HG03064 (cell line): ENCODE results near the gene SUSD4.
"Not testable (repeated sequence)": the region's sequence is repeated elsewhere in the genome, so short reads cannot be mapped to it uniquely, and the experiment has no call there.

ENCODE experiments used
- ATAC-seq: cut with Tn5 transposase; IDR thresholded peaks from one replicate; pipeline ENCODE4 v1.9.1; 2021; ENCODE audit warnings: low read depth; ENCODE audit not compliant: unreplicated experiment

The SUSD4 gene

GRCh38 chr1:223301371-223301770 is 62.6 kb downstream of the SUSD4 start:
- ATAC-seq, result no peak

- ATAC-seq, result no peak
Observed at GRCh38 chr1:223299553-223299952, 64.4 kb downstream of the SUSD4 start.

GRCh38 chr1:223298701-223299100 is 65.3 kb downstream of the SUSD4 start:
- ATAC-seq, result no peak

DNA sequence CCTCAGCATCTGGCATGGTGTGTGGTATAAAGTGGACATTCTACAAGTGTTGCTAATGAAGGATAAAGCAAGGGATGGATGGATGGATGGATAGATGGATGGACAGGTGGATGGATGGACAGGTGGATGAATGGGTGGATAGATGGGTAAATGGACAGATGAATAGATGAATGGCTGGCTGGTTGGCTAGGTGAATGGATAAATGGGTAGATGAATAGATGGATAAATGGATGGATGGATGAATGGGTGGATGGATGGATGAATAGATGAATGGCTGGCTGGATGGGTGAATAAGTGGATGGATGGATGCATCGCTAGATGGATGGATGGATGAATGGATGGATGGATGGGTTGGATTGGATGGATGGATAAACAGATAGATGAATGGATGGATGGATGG is 66.2 kb downstream of the SUSD4 start:
- ATAC-seq, result no peak

GRCh38 chr1:223291796-223292195 is 72.2 kb downstream of the SUSD4 start:
- ATAC-seq, result no peak

DNA sequence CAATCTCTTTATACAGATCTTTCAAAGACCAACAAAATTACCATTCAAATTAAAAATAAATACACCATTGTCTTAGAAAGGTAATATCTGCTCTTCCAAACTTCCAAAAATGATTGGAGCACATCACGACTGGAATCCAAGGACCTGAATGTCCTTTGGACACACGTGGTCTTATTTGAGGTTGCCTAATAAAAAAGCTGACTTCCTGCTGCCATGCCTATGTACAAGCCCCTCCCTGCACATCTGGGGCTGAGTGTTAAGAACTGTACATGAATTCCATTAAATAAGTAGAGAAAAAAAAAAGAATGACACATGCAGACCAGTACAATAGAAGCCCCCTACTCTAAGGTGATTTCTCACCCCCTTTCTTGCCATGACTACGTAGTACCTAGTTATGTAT is 73.6 kb downstream of the SUSD4 start:
- ATAC-seq, result no peak

DNA sequence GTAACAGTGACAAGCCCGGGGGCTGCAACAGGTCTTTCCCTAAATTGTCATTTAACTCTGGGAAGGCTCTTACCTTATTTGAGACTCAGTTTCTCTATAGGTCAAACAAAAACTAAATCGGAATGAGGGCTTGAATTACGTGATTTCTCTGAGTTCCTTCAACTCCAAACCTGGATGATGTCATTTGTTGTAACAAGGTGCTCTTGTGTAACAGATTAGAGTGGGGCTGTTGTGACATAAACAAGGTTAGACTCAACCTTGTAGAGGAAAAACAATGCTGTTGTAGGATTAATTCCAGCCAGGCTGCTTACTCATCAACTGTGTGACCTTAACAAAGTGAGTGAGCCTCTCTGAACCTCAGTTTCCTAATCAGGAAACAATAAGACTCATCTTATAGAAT is 74.4 kb downstream of the SUSD4 start:
- ATAC-seq, result no peak

GRCh38 chr1:223288826-223289225 is 75.2 kb downstream of the SUSD4 start:
- ATAC-seq, result no peak

DNA sequence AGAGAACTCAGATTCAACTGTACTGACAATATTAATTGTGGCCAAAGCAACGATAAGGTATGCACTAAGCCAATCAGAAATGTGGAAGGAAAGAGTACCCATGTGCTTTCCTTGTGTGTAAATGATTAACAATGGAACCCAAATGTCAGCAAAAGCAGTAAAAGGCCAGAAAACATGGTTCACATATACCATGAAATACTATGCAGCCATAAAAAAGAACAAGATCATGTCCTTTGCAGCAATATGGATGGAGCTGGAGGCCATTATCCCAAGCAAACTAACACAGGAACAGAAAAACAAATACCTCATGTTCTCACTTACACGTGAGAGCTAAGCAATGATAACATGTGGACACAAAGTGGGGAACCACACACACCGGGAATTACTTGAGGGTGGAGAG is 78.5 kb downstream of the SUSD4 start:
- no peak for ATAC-seq

GRCh38 chr1:223283697-223284096 is 80.3 kb downstream of the SUSD4 start:
- not testable (repeated sequence) for ATAC-seq

GRCh38 chr1:223278311-223278710 is 85.7 kb downstream of the SUSD4 start:
- ATAC-seq, result not testable (repeated sequence)

GRCh38 chr1:223276029-223276428 is 87.9 kb downstream of the SUSD4 start:
- ATAC-seq, result no peak

DNA sequence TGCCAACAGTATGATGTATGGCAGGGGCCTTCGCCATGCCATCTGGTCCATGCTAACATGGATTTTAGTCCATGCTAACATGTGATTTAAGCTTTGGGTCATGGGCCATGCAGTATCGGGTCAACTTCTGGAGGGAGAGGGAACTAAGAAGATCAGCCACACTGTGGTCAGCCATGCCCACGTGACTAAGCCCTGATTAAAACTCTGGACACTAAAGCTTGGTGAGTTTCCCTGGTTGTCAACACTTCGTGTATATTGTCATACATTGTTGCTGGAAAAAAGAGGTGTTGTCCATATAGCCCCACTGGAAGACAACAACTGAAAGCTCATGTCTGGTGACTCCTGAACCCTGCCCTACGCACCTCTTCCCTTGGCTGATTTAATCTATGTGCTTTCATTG is 90.5 kb downstream of the SUSD4 start:
- ATAC-seq, result no peak

- no peak for ATAC-seq
Observed at GRCh38 chr1:223271085-223271781, 92.7 kb downstream of the SUSD4 start.

DNA sequence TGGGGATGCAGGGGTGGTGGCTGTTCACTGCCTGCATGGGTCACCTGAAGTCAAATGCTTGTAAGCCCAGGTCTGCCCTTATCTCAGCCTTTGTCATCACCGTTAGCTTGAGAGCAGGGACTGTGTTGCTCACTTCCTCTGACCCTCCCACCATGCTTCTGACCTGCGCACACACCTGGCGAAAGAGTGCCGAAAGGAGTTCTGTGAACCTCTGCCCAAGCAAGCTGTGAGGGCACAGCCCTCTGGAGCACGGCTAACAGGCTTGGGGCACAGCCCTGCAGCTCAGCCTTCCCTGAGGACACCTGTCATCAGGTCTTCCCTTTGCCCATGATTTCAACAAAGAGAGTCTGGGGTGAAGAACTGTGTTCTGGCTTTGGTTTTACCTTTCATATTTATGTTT is 93.8 kb downstream of the SUSD4 start:
- ATAC-seq, result no peak

- ATAC-seq, result no peak
Observed at GRCh38 chr1:223269006-223269405, 95.0 kb downstream of the SUSD4 start.

DNA sequence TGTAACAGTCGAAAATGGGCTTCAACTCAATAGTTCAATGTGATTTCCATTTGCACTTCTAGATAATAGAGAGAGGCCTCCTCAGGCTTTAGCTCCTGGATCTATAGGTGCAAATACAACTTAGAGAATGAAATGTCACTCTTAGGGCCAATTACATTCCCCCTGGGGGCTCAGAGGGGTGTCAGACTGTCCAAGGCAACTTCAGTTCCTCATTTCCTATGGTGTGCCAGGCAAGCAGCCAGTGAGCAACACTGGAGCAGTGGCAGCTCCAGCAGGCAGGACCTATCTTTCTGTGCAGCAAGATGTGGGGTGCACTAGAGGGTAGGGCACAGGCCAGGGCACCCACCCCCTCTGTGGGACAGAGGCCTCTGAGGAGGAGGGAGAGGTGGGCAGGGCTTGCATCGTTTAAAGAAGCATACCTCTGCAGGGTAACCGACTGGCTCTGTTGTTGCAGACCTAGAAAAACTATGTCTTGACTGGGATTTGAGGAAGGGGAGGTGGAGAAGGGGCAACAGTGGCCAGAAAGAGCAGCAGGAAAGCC is 97.3 kb downstream of the SUSD4 start:
- no peak for ATAC-seq

- ATAC-seq, result no peak
Observed at GRCh38 chr1:223264983-223265908, 98.7 kb downstream of the SUSD4 start.

DNA sequence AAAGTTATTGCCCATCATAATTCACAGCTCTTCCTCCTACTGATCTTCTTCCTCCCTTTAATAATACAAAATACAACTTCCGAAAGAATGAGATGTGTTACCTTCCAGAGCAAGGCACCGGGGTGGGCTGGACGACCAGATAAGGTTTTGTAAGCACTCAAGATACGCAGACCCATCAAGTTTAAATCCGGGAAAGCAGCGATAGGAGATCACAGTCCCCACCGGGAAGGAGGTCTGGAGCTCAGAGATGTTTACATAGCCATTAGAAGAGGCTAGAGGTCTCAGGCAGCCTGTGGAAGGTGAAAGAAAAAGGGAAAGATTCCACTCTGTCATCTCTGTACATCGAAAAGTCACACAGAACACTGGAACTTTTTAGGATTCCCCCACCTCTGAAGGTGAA is 99.4 kb downstream of the SUSD4 start:
- no peak for ATAC-seq

GRCh38 chr1:223261914-223262313 is 102.1 kb downstream of the SUSD4 start:
- no peak for ATAC-seq

- no peak for ATAC-seq
Observed at GRCh38 chr1:223260712-223261111, 103.3 kb downstream of the SUSD4 start.

DNA sequence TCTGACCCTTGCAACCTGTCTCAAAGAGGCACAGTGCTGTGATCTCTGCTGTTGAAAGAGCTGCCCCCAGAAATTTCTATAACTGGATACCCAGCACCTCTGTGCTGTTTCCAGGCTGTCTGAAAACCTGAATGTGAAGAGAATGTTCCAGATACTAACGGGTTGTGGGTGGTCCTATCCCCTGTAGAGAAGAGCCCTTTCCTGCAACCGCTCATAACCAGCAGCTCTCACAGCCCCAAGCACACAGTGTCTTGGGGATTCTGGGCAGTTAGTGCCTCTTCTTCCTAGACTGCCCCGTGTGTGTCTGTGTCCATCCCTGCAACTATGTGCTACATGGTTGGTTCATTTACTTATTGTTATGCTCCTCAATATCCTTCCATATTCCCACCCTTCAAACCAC is 104.5 kb downstream of the SUSD4 start:
- ATAC-seq, result no peak
